ENCODE data around the gene ARMC8.

ARMC8 gene

GRCh38 chr3:138227650-138228049, 40.5 kb downstream of the ARMC8 start:
- TF ChIP-seq REST (IDR thresholded peaks at IDR 0.05; ENCODE audit: insufficient read depth in 1 of 2, low read depth in 2 of 2, low read length in 2 of 2) (no peak), TAF1 (IDR thresholded peaks at IDR 0.05; ENCODE audit: borderline replicate concordance, insufficient read depth, low read length) (no peak), POLR2AphosphoS5 (IDR thresholded peaks at IDR 0.05; ENCODE audit: low read depth, low read length) (no peak), FOXP2 (optimal IDR thresholded peaks at IDR 0.05; ENCODE audit: borderline replicate concordance, extremely low read depth, extremely low read length, insufficient read depth) (no peak), SIN3A (IDR thresholded peaks at IDR 0.05; ENCODE audit: borderline replicate concordance, insufficient read depth, low read length) (no peak)

GRCh38 chr3:138230525-138230924, 43.4 kb downstream of the ARMC8 start:
- TF ChIP-seq TAF1 (IDR thresholded peaks at IDR 0.05; ENCODE audit: borderline replicate concordance, insufficient read depth, low read length), result no peak
- no peak for TF ChIP-seq SIN3A (IDR thresholded peaks at IDR 0.05; ENCODE audit: borderline replicate concordance, insufficient read depth, low read length)
- no peak for TF ChIP-seq POLR2AphosphoS5 (IDR thresholded peaks at IDR 0.05; ENCODE audit: low read depth, low read length)
- no peak for TF ChIP-seq FOXP2 (optimal IDR thresholded peaks at IDR 0.05; ENCODE audit: borderline replicate concordance, extremely low read depth, extremely low read length, insufficient read depth)

GRCh38 chr3:138232705-138233364, 45.7 kb downstream of the ARMC8 start:
- TF ChIP-seq SIN3A (IDR thresholded peaks at IDR 0.05; ENCODE audit: borderline replicate concordance, insufficient read depth, low read length), result no peak
- TF ChIP-seq REST (IDR thresholded peaks at IDR 0.05; ENCODE audit: insufficient read depth in 1 of 2, low read depth in 2 of 2, low read length in 2 of 2), result no peak
- TF ChIP-seq FOXP2 (optimal IDR thresholded peaks at IDR 0.05; ENCODE audit: borderline replicate concordance, extremely low read depth, extremely low read length, insufficient read depth), result no peak
- TF ChIP-seq TAF1 (IDR thresholded peaks at IDR 0.05; ENCODE audit: borderline replicate concordance, insufficient read depth, low read length), result no peak
- TF ChIP-seq POLR2AphosphoS5 (IDR thresholded peaks at IDR 0.05; ENCODE audit: low read depth, low read length), result no peak

- no peak for TF ChIP-seq POLR2AphosphoS5 (IDR thresholded peaks at IDR 0.05; ENCODE audit: low read depth, low read length)
- no peak for TF ChIP-seq FOXP2 (optimal IDR thresholded peaks at IDR 0.05; ENCODE audit: borderline replicate concordance, extremely low read depth, extremely low read length, insufficient read depth)
- no peak for TF ChIP-seq SIN3A (IDR thresholded peaks at IDR 0.05; ENCODE audit: borderline replicate concordance, insufficient read depth, low read length)
These were observed 47.5 kb downstream of the ARMC8 start for GRCh38 chr3:138234401-138235179.

GRCh38 chr3:138238711-138239110, 51.6 kb downstream of the ARMC8 start:
- TF ChIP-seq REST (IDR thresholded peaks at IDR 0.05; ENCODE audit: insufficient read depth in 1 of 2, low read depth in 2 of 2, low read length in 2 of 2), result no peak
- TF ChIP-seq TAF1 (IDR thresholded peaks at IDR 0.05; ENCODE audit: borderline replicate concordance, insufficient read depth, low read length), result no peak
- no peak for TF ChIP-seq SIN3A (IDR thresholded peaks at IDR 0.05; ENCODE audit: borderline replicate concordance, insufficient read depth, low read length)

GRCh38 chr3:138241061-138241460, 54.0 kb downstream of the ARMC8 start:
- no peak for TF ChIP-seq TAF1 (IDR thresholded peaks at IDR 0.05; ENCODE audit: borderline replicate concordance, insufficient read depth, low read length)
- no peak for TF ChIP-seq POLR2AphosphoS5 (IDR thresholded peaks at IDR 0.05; ENCODE audit: low read depth, low read length)
- no peak for TF ChIP-seq REST (IDR thresholded peaks at IDR 0.05; ENCODE audit: insufficient read depth in 1 of 2, low read depth in 2 of 2, low read length in 2 of 2)
- no peak for TF ChIP-seq SIN3A (IDR thresholded peaks at IDR 0.05; ENCODE audit: borderline replicate concordance, insufficient read depth, low read length)
- TF ChIP-seq FOXP2 (optimal IDR thresholded peaks at IDR 0.05; ENCODE audit: borderline replicate concordance, extremely low read depth, extremely low read length, insufficient read depth), result no peak

Data from PFSK-1 (cell line).